HCT116 (cell line): ENCODE data around the gene TECPR1. TPM values are rescaled to one million over a fixed set of nuclear protein-coding genes. Genes with fewer than 3 reads are reported as not detected.

ENCODE experiments used
- ATAC-seq: fragments of 200-7000 bp; cut with Tn5 transposase; 2 replicates; pipeline ENCODE4 v1.9.1; 2020; ENCODE audit warnings: mild to moderate bottlenecking, moderate library complexity
- BruUV-seq: library from RNA; stranded (reverse); fragments of 400-500 nt; replicated peaks from 2 replicates; lab custom pipeline; 2021; lab: Mats Ljungman, UMichigan
- CTCF ChIA-PET: fragments of 300-600 bp; sonication (Branson Sonifier 250); formaldehyde crosslinking; loops from one replicate; lab custom pipeline; 2021; ENCODE audit warnings: antibody characterized with exemption; lab: Charles Lee
- POLR2A ChIA-PET: fragments of 300-600, 350-600 bp; sonication (Branson Sonifier 250); formaldehyde crosslinking; loops from one replicate; lab custom pipeline; 2021; ENCODE audit warnings: antibody characterized with exemption; lab: Charles Lee
- RAD21 ChIA-PET, 2 experiments: fragments of 300-600 bp; sonication (Branson Sonifier 250); formaldehyde crosslinking; loops; one replicate each; lab custom pipeline; 2023; ENCODE audit warnings: low total read pairs in 2 of 2; ENCODE audit not compliant: uncharacterized antibody in 2 of 2, unreplicated experiment in 2 of 2, low non-redundant PET in 1 of 2; lab: Charles Lee
- DNase-seq: peaks from one replicate; pipeline ENCODE4 v3.0.0-alpha.2; 2010; ENCODE audit warnings: low read depth, low spot score
- H2AFZ ChIP-seq: fragments of 200-600 bp; shearing (Covaris generic), sonication (generic); 2 replicates; pipeline ENCODE4 v1.6.1; 2017; ENCODE audit warnings: low read depth, mixed run types, mixed read lengths, antibody characterized with exemption, low read length; ENCODE audit not compliant: poor library complexity, severe bottlenecking
- H3K27ac ChIP-seq: 2 replicates; pipeline ENCODE4 v1.5.1; 2012; ENCODE audit warnings: low read depth, low read length
- H3K27me3 ChIP-seq: fragments of 200-600 bp; sonication (generic); 2 replicates; pipeline ENCODE4 v1.6.1; 2016; ENCODE audit warnings: mixed run types, low read length, mixed read lengths; ENCODE audit not compliant: insufficient read depth
- H3K36me3 ChIP-seq, 2 experiments: fragments of 200-500 bp in 1 of 2; fragments of 200-600 bp in 1 of 2; sonication (Bioruptor generic) in 1 of 2; sonication (generic) in 1 of 2; 2 replicates each; pipeline versions ENCODE4 v1.5.1 to v1.6.1; 2014 to 2016; ENCODE audit warnings: low read length in 2 of 2, inconsistent platforms in 1 of 2, mixed read lengths in 1 of 2, mixed run types in 1 of 2; ENCODE audit not compliant: insufficient read depth in 2 of 2, control insufficient read depth in 1 of 2
- H3K4me1 ChIP-seq, 2 experiments: fragments of 200-600 bp in 1 of 2; sonication (generic) in 1 of 2; 2 replicates each; pipeline versions ENCODE4 v1.5.1 to v1.6.1; 2012 to 2017; ENCODE audit warnings: low read length in 2 of 2, inconsistent platforms in 1 of 2, mild to moderate bottlenecking in 1 of 2, mixed read lengths in 1 of 2, mixed run types in 1 of 2, moderate library complexity in 1 of 2; ENCODE audit not compliant: insufficient read depth in 2 of 2, control insufficient read depth in 1 of 2
- H3K4me2 ChIP-seq: fragments of 200-600 bp; sonication (generic); 2 replicates; pipeline ENCODE4 v1.6.1; 2017; ENCODE audit warnings: mixed run types, low read length, mixed read lengths
- H3K4me3 ChIP-seq, 2 experiments: fragments of 200-600 bp in 1 of 2; sonication (generic) in 1 of 2; replicated peaks in 1 of 2; 2 replicates each; pipeline ENCODE4 v1.5.1; 2011 to 2016; ENCODE audit warnings: low read length in 2 of 2, control low read depth in 1 of 2, low read depth in 1 of 2, mild to moderate bottlenecking in 1 of 2, mixed read lengths in 1 of 2, mixed run types in 1 of 2
- H3K79me2 ChIP-seq: fragments of 200-600 bp; sonication (generic); 2 replicates; pipeline ENCODE4 v1.6.1; 2017; ENCODE audit warnings: mild to moderate bottlenecking, mixed run types, low read length, moderate library complexity, mixed read lengths; ENCODE audit not compliant: insufficient read depth
- H3K9ac ChIP-seq: fragments of 200-600 bp; sonication (generic); 2 replicates; pipeline ENCODE4 v1.6.1; 2016; ENCODE audit warnings: low read length, mixed read lengths
- H3K9me2 ChIP-seq: fragments of 200-600 bp; sonication (generic), shearing (Covaris generic); 2 replicates; pipeline ENCODE4 v1.6.1; 2017; ENCODE audit warnings: mixed run types, mild to moderate bottlenecking, moderate library complexity; ENCODE audit not compliant: insufficient read depth
- H3K9me3 ChIP-seq, 2 experiments: fragments of 200-500 bp in 1 of 2; fragments of 200-600 bp in 1 of 2; sonication (Bioruptor generic) in 1 of 2; sonication (generic) in 1 of 2; 2 replicates each; pipeline ENCODE4 v1.6.1; 2014 to 2017; ENCODE audit warnings: low read length in 2 of 2, mixed read lengths in 2 of 2, inconsistent platforms in 1 of 2, low read depth in 1 of 2, mild to moderate bottlenecking in 1 of 2, mixed run types in 1 of 2, moderate library complexity in 1 of 2; ENCODE audit not compliant: control insufficient read depth in 1 of 2, insufficient read depth in 1 of 2
- H4K20me1 ChIP-seq: fragments of 200-600 bp; sonication (generic), shearing (Covaris generic); 2 replicates; pipeline ENCODE4 v1.6.1; 2017; ENCODE audit warnings: mixed run types, mild to moderate bottlenecking, moderate library complexity; ENCODE audit not compliant: insufficient read depth
- CEBPB ChIP-seq: IDR thresholded peaks from 2 replicates; pipeline ENCODE4 v1.6.1; 2012; ENCODE audit warnings: low read depth
- EGR1 ChIP-seq: IDR thresholded peaks from 2 replicates; pipeline ENCODE4 v1.6.1; 2012; ENCODE audit warnings: low read depth
- EZH2 ChIP-seq: fragments of 200-600 bp; sonication (generic); IDR thresholded peaks from 2 replicates; pipeline ENCODE4 v1.6.1; 2017; ENCODE audit warnings: antibody characterized with exemption, mixed run types
- SIN3A ChIP-seq: IDR thresholded peaks from 2 replicates; pipeline ENCODE4 v1.6.1; 2012; ENCODE audit warnings: low read depth
- SRF ChIP-seq: IDR thresholded peaks from 2 replicates; pipeline ENCODE4 v1.6.1; 2012; ENCODE audit warnings: low read depth
- YY1 ChIP-seq: IDR thresholded peaks from 2 replicates; pipeline ENCODE4 v1.6.1; 2011; ENCODE audit warnings: low read length, low read depth, moderate library complexity, mild to moderate bottlenecking; ENCODE audit not compliant: insufficient replicate concordance; ENCODE audit errors: extremely low read depth
- ZFX ChIP-seq: fragments of 450-650 bp; IDR thresholded peaks from 2 replicates; pipeline ENCODE4 v1.6.1; 2017
- ZNF274 ChIP-seq: fragments of 200-500 bp; sonication (Bioruptor generic); IDR thresholded peaks from 2 replicates; pipeline ENCODE4 v1.6.1; 2014; ENCODE audit warnings: mild to moderate bottlenecking, low read depth, low read length, inconsistent platforms
- intact Hi-C: fragments of 100-400 bp; cut with micrococcal nuclease; formaldehyde crosslinking; loops from 2 replicates; pipeline ENCODE4 v1.10.0; 2022
- total RNA-seq: library from RNA; stranded (reverse); gene quantifications from one replicate; pipeline ENCODE4 v1.2.1, GENCODE V29; 2021; ENCODE audit not compliant: unreplicated experiment
- TF ChIP-seq, protein P1 (sequence below): IDR thresholded peaks from 2 replicates; pipeline ENCODE4 v1.6.1; 2012
- TF ChIP-seq, protein P2 (sequence below): IDR thresholded peaks from 2 replicates; pipeline ENCODE4 v1.6.1; 2012; ENCODE audit warnings: low read depth
- TF ChIP-seq, protein P3 (sequence below): IDR thresholded peaks from 2 replicates; pipeline ENCODE4 v1.6.1; 2012
- TF ChIP-seq, protein P4 (sequence below), 3 experiments: fragments of 200-600 bp in 1 of 3; sonication (generic) in 1 of 3; IDR thresholded peaks in 2 of 3; conservative IDR thresholded peaks in 1 of 3; 2 replicates each; pipeline ENCODE4 v1.5.1; 2012 to 2017; ENCODE audit warnings: low read depth in 2 of 3, low read length in 2 of 3, antibody characterized with exemption in 1 of 3, borderline replicate concordance in 1 of 3, control low read depth in 1 of 3, mild to moderate bottlenecking in 1 of 3, mixed read lengths in 1 of 3, mixed run types in 1 of 3, moderate library complexity in 1 of 3; ENCODE audit not compliant: insufficient read depth in 1 of 3

The TECPR1 gene
- total RNA-seq, 1 experiment from 2014 or later = 19.9 TPM

DNA sequence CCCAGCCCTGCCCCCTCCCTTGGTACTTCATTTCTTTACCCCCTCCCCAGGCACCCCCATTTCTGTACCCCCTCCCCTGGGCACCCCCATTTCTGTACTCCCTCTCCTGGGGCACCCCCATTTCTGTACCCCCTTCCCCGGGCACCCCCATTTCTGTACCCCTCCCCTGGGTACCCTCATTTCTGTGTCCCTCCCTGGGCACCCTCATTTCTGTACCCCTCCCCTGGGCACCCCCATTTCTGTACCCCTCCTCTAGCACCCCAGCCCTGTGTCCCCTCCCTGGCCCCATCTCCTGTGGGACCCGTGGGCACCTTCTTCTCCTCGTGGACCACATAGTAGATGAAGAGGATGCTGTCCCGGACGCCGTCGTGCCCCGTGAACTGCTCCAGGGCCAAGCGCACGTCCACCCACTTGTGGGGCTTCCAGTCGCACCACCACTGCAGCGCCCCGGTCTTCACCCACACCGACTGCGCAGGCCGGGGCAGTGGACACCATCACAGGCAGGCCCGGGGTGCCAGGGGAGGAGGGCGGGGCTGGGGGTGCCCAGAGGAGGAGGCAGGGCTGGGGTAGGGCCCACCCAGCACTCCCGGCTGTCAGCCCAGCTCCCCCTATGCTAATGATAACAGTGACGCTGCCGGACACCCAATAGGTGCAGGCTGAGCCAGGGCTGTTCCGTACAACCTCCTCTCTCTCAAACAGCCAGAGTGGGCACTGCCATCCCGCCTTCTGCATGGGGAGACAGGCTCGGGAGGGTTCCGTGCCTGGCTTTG, 20.4 kb downstream of the TECPR1 start:
- CTCF ChIA-PET = no interaction called here
- Histone ChIP-seq H3K4me2 (no peak overlapping the region), H3K4me3 (no peak overlapping the region), H3K36me3 (no peaks in the 10 kb centered on the region), H2AFZ (no peak overlapping the region), H3K27me3 (no peaks in the 10 kb centered on the region), H3K9ac (no peak overlapping the region), H3K9me2 (no peaks in the 10 kb centered on the region), H4K20me1 (no peaks in the 10 kb centered on the region), H3K9me3 (no peaks in the 10 kb centered on the region), H3K4me1 (no peaks in the 10 kb centered on the region), H3K27ac (no peak overlapping the region), H3K79me2 (no peaks in the 10 kb centered on the region)
- DNase-seq = no peak
- intact Hi-C loops = no loop called here
- TF ChIP-seq, protein P1, sequence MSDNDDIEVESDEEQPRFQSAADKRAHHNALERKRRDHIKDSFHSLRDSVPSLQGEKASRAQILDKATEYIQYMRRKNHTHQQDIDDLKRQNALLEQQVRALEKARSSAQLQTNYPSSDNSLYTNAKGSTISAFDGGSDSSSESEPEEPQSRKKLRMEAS = no peak
- TF ChIP-seq ZNF274 (no peak), ZFX (no peak), SRF (no peak), CEBPB (no peak), YY1 (no peak), EZH2 (no peak), SIN3A (no peak), EGR1 (no peak)
- TF ChIP-seq, protein P2, sequence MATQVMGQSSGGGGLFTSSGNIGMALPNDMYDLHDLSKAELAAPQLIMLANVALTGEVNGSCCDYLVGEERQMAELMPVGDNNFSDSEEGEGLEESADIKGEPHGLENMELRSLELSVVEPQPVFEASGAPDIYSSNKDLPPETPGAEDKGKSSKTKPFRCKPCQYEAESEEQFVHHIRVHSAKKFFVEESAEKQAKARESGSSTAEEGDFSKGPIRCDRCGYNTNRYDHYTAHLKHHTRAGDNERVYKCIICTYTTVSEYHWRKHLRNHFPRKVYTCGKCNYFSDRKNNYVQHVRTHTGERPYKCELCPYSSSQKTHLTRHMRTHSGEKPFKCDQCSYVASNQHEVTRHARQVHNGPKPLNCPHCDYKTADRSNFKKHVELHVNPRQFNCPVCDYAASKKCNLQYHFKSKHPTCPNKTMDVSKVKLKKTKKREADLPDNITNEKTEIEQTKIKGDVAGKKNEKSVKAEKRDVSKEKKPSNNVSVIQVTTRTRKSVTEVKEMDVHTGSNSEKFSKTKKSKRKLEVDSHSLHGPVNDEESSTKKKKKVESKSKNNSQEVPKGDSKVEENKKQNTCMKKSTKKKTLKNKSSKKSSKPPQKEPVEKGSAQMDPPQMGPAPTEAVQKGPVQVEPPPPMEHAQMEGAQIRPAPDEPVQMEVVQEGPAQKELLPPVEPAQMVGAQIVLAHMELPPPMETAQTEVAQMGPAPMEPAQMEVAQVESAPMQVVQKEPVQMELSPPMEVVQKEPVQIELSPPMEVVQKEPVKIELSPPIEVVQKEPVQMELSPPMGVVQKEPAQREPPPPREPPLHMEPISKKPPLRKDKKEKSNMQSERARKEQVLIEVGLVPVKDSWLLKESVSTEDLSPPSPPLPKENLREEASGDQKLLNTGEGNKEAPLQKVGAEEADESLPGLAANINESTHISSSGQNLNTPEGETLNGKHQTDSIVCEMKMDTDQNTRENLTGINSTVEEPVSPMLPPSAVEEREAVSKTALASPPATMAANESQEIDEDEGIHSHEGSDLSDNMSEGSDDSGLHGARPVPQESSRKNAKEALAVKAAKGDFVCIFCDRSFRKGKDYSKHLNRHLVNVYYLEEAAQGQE = no peak
- TF ChIP-seq, protein P3, sequence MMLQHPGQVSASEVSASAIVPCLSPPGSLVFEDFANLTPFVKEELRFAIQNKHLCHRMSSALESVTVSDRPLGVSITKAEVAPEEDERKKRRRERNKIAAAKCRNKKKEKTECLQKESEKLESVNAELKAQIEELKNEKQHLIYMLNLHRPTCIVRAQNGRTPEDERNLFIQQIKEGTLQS = no peak
- TF ChIP-seq, protein P4, sequence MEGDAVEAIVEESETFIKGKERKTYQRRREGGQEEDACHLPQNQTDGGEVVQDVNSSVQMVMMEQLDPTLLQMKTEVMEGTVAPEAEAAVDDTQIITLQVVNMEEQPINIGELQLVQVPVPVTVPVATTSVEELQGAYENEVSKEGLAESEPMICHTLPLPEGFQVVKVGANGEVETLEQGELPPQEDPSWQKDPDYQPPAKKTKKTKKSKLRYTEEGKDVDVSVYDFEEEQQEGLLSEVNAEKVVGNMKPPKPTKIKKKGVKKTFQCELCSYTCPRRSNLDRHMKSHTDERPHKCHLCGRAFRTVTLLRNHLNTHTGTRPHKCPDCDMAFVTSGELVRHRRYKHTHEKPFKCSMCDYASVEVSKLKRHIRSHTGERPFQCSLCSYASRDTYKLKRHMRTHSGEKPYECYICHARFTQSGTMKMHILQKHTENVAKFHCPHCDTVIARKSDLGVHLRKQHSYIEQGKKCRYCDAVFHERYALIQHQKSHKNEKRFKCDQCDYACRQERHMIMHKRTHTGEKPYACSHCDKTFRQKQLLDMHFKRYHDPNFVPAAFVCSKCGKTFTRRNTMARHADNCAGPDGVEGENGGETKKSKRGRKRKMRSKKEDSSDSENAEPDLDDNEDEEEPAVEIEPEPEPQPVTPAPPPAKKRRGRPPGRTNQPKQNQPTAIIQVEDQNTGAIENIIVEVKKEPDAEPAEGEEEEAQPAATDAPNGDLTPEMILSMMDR (IDR thresholded peaks at IDR 0.05 in 2 of 3, conservative IDR thresholded peaks at IDR 0.05 in 1 of 3; ENCODE audit: borderline replicate concordance in 1 of 3, insufficient read depth in 1 of 3, low read depth in 2 of 3, low read length in 2 of 3) = no peak
- no peak for ATAC-seq
- RAD21 ChIA-PET = no interaction called here
- POLR2A ChIA-PET = no interaction called here
- no TSS peak for BruUV-seq
